Nephron progenitor cell (in vitro differentiated cells): ENCODE results near the gene ARHGAP30.

Experiments
- DNase-seq: peaks from one replicate; pipeline ENCODE4 v3.0.0; 2021
- H3K27ac Mint-ChIP-seq: 2 replicates; pipeline ENCODE4 v1.8.0; 2021; ENCODE audit warnings: mild to moderate bottlenecking, moderate library complexity, mixed read lengths
- H3K27me3 Mint-ChIP-seq: 2 replicates; pipeline ENCODE4 v1.8.0; 2021; ENCODE audit warnings: mild to moderate bottlenecking, low read depth, mixed read lengths; ENCODE audit not compliant: poor library complexity
- H3K36me3 Mint-ChIP-seq: 2 replicates; pipeline ENCODE4 v1.8.0; 2021; ENCODE audit warnings: low read depth, mixed read lengths
- H3K4me1 Mint-ChIP-seq: 2 replicates; pipeline ENCODE4 v1.8.0; 2021; ENCODE audit warnings: mixed read lengths
- H3K4me3 Mint-ChIP-seq: 2 replicates; pipeline ENCODE4 v1.8.0; 2021; ENCODE audit warnings: mild to moderate bottlenecking, moderate library complexity, mixed read lengths
- H3K9me3 Mint-ChIP-seq: 2 replicates; pipeline ENCODE4 v1.8.0; 2021; ENCODE audit warnings: mild to moderate bottlenecking, moderate library complexity, mixed read lengths
- TF ChIP-seq, protein P1 (sequence below): fragments of 200-600 bp; sonication (generic); IDR thresholded peaks from 2 replicates; pipeline ENCODE4 v1.5.0; 2021; ENCODE audit warnings: antibody characterized with exemption

ARHGAP30 gene

DNA sequence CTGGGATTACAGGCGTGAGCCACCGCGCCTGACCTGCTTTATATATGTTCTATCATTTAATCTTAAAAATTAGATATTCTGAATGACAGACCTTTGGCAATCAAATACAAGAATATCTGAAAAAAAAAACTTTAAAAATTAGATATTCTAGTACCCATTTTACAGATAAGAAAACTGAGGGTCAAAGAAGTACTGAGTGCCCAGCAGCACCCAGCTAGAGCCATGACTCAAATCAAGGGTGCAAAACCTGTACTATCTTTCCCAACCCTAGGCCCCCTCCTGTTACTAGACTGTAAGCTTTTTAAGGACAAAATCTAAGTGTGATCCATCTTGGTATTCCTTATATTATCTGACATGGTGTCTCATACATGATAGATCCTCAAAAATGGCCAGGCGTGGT is 8.3 kb downstream of the ARHGAP30 start:
- no peak overlapping the region for H3K27ac Mint-ChIP-seq
- no peak overlapping the region for H3K4me3 Mint-ChIP-seq
- H3K36me3 Mint-ChIP-seq = no peaks in the 10 kb centered on the region
- TF ChIP-seq, protein P1, sequence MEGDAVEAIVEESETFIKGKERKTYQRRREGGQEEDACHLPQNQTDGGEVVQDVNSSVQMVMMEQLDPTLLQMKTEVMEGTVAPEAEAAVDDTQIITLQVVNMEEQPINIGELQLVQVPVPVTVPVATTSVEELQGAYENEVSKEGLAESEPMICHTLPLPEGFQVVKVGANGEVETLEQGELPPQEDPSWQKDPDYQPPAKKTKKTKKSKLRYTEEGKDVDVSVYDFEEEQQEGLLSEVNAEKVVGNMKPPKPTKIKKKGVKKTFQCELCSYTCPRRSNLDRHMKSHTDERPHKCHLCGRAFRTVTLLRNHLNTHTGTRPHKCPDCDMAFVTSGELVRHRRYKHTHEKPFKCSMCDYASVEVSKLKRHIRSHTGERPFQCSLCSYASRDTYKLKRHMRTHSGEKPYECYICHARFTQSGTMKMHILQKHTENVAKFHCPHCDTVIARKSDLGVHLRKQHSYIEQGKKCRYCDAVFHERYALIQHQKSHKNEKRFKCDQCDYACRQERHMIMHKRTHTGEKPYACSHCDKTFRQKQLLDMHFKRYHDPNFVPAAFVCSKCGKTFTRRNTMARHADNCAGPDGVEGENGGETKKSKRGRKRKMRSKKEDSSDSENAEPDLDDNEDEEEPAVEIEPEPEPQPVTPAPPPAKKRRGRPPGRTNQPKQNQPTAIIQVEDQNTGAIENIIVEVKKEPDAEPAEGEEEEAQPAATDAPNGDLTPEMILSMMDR = no peak
- H3K4me1 Mint-ChIP-seq = peaks cover 8% of the 10 kb centered on the region
- DNase-seq = no peak
- H3K27me3 Mint-ChIP-seq = peaks cover 20% of the 10 kb centered on the region
- no peaks in the 10 kb centered on the region for H3K9me3 Mint-ChIP-seq

DNA sequence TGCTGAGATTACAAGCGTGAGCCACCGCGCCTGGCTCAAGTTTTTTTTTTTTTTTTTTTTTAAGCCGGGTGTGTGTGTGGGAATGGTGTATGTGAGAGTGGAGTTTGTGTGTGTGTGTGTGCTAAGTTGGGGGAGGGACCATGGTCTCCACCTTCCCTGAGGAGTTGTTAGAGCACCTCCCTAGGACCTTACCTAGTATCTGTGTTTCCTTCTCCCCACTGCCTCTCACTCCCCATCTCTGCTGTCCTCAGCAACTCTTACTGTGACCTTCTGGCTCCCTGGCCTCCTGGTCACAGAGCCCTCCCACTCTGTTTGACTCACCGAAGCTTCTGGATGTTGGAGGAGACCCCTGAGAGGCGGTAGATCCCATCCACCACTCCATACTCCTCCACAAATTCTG is 10.4 kb downstream of the ARHGAP30 start:
- peaks cover 8% of the 10 kb centered on the region for H3K4me1 Mint-ChIP-seq
- peaks cover 16% of the 10 kb centered on the region for H3K27me3 Mint-ChIP-seq
- no peak overlapping the region for H3K4me3 Mint-ChIP-seq
- no peaks in the 10 kb centered on the region for H3K36me3 Mint-ChIP-seq
- no peak for DNase-seq
- peak overlapping the region; percentile 41 for H3K27ac Mint-ChIP-seq
- no peaks in the 10 kb centered on the region for H3K9me3 Mint-ChIP-seq
- TF ChIP-seq, protein P1 = no peak

DNA sequence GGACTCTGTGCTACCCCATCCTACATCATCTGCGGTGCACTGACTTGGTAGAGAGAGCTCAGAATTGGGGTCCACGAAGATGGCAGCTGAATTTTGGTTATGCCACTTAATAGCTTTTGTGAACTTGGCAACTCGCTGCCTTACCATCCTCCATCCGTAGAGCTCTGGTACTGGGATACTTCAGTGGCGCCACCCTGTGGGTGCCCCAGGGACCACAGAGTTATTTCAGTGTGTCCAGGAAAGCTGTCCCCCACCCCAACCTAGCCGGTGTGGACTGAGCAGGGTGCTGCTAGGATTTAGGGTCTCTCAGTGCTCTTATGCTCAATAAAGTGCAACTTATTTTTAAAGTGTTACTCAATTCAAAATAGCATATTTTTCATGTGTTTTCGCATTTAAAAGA is 14.9 kb downstream of the ARHGAP30 start:
- peaks cover 14% of the 10 kb centered on the region for H3K27me3 Mint-ChIP-seq
- peaks cover 6% of the 10 kb centered on the region for H3K4me1 Mint-ChIP-seq
- H3K9me3 Mint-ChIP-seq = peaks cover 2% of the 10 kb centered on the region
- H3K4me3 Mint-ChIP-seq = no peak overlapping the region
- DNase-seq = no peak
- no peak overlapping the region for H3K27ac Mint-ChIP-seq
- no peaks in the 10 kb centered on the region for H3K36me3 Mint-ChIP-seq
- TF ChIP-seq, protein P1 = no peak

DNA sequence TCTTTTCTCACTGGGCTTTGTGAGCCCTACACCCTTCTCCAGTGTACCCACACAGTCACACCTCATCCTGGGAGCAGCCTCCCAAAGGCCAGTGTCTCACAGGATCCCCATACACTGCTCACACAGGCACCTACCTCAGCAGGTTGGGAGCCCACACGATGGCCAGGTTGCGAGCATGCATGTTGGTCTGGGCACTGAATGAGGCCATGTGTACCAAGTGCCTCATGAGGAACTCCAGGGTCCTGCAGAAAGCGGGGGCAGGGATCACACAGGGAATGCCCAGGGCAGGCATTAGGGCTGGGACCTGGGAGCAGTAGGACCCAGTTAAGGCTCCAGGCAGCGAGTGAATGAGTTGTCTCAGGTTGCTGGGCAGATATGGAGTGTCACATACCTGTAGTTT is 15.5 kb downstream of the ARHGAP30 start:
- Mint-ChIP-seq H3K4me3 (no peak overlapping the region), H3K27ac (no peak overlapping the region)

DNA sequence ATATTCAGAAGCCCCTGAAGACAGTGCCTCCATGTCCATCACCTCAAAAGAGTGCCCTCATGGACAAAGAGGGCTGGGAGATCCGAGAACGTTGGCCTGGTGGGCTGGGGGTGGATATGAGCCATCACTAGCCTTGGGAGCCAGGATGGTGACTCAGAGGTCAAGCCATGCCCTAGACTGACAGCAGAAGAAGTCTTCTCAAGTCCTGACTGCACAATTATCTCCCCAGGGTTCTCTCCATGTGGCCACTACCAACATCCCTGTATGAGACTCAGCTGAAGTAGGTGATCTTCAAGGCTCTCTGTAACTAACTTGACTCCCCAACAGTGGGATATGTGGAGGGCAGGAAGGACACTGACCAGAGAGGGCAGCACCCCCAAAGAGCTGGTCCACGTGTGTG is 16.8 kb downstream of the ARHGAP30 start:
- TF ChIP-seq, protein P1 = no peak
- peaks cover 26% of the 10 kb centered on the region for H3K27me3 Mint-ChIP-seq
- DNase-seq = no peak

More for the DNA sequence above, 15.5 kb downstream of the ARHGAP30 start:
- TF ChIP-seq, protein P1 = no peak
- H3K9me3 Mint-ChIP-seq = peaks cover 8% of the 10 kb centered on the region
- DNase-seq = no peak
- H3K36me3 Mint-ChIP-seq = no peaks in the 10 kb centered on the region
- H3K27me3 Mint-ChIP-seq = peaks cover 15% of the 10 kb centered on the region
- H3K4me1 Mint-ChIP-seq = peaks cover under 1% of the 10 kb centered on the region

DNA sequence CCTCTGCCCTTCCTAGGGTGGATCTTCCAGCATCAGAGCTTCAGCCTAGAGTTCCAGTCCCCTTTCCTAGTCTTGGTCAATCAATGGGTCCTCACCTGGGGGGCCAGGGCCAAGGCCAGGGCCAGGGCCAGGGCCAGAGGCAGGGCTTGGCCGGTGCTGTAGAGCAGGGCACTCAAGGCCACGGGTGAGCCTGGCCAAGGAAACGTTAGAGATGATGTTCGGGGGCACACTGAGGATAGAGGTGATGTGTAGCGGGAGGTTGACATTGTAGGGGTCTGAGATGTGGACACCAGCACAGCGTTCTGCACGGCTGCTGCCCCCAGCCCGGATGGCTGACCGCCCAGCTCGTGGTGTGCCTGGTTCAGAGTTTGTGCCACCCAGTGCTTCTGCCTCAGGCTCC is 18.5 kb downstream of the ARHGAP30 start:
- no peak overlapping the region for H3K27ac Mint-ChIP-seq
- peaks cover 22% of the 10 kb centered on the region for H3K36me3 Mint-ChIP-seq
- TF ChIP-seq, protein P1 = no peak
- peaks cover 5% of the 10 kb centered on the region for H3K4me1 Mint-ChIP-seq
- H3K4me3 Mint-ChIP-seq = no peak overlapping the region
- H3K9me3 Mint-ChIP-seq = peaks cover 38% of the 10 kb centered on the region
- no peak for DNase-seq
- peaks cover 38% of the 10 kb centered on the region for H3K27me3 Mint-ChIP-seq

More for the DNA sequence above, 16.8 kb downstream of the ARHGAP30 start:
- Mint-ChIP-seq H3K9me3 (peaks cover 21% of the 10 kb centered on the region), H3K4me3 (no peak overlapping the region), H3K27ac (no peak overlapping the region), H3K36me3 (peaks cover 10% of the 10 kb centered on the region), H3K4me1 (no peaks in the 10 kb centered on the region)
